Smooth muscle cell (in vitro differentiated cells): ENCODE results near the gene BSPRY. TPM values are rescaled to one million over a fixed set of nuclear protein-coding genes. Genes with fewer than 3 reads are reported as not detected.

Experiments
- DNase-seq: peaks from one replicate; lab custom pipeline; 2025; ENCODE audit not compliant: unreplicated experiment; lab: John Stamatoyannopoulos, UW
- H2AFZ ChIP-seq: fragments of 200-600 bp; sonication (generic); 2 replicates; pipeline ENCODE4 v1.6.0; 2016; ENCODE audit warnings: antibody characterized with exemption, low read depth, mild to moderate bottlenecking
- H3F3A ChIP-seq: fragments of 200-600 bp; sonication (generic); 2 replicates; pipeline ENCODE4 v1.6.0; 2017; ENCODE audit warnings: antibody characterized with exemption, low read depth
- H3K27ac ChIP-seq: fragments of 200-600 bp; sonication (generic); 2 replicates; pipeline ENCODE4 v1.5.1; 2016; ENCODE audit warnings: low read depth, mild to moderate bottlenecking
- H3K27me3 ChIP-seq: fragments of 200-600 bp; sonication (generic); 2 replicates; pipeline ENCODE4 v1.6.1; 2016; ENCODE audit warnings: low read depth, mild to moderate bottlenecking
- H3K36me3 ChIP-seq: fragments of 200-600 bp; sonication (generic); 2 replicates; pipeline ENCODE4 v1.5.1; 2016; ENCODE audit warnings: low read depth
- H3K4me1 ChIP-seq: fragments of 200-600 bp; sonication (generic); 2 replicates; pipeline ENCODE4 v1.5.1; 2016; ENCODE audit warnings: low read depth
- H3K4me2 ChIP-seq: fragments of 200-600 bp; sonication (generic); 2 replicates; pipeline ENCODE4 v1.6.0; 2016; ENCODE audit warnings: mild to moderate bottlenecking
- H3K4me3 ChIP-seq: fragments of 200-600 bp; sonication (generic); 2 replicates; pipeline ENCODE4 v1.5.1; 2016; ENCODE audit warnings: mild to moderate bottlenecking
- H3K79me2 ChIP-seq: fragments of 200-600 bp; sonication (generic); 2 replicates; pipeline ENCODE4 v1.6.0; 2016; ENCODE audit warnings: low read depth, mild to moderate bottlenecking
- H3K9ac ChIP-seq: fragments of 200-600 bp; sonication (generic); 2 replicates; pipeline ENCODE4 v1.6.0; 2016; ENCODE audit warnings: low read depth
- H3K9me3 ChIP-seq: fragments of 200-600 bp; sonication (generic); replicated peaks from 2 replicates; pipeline ENCODE4 v1.5.1; 2016; ENCODE audit warnings: low read depth
- H4K20me1 ChIP-seq: fragments of 200-600 bp; sonication (generic); 2 replicates; pipeline ENCODE4 v1.6.0; 2016; ENCODE audit warnings: low read depth
- WGBS: methylation state at CpG from one replicate; pipeline ENCODE4 v1.1.7; 2016; ENCODE audit warnings: low lambda C conversion rate; 5-methylcytosine and 5-hydroxymethylcytosine counted together
- polyA plus RNA-seq: library from polyadenylated mRNA; unstranded; fragments of >200 nt; fragmentation: Nextera tagmentation; extraction: Ambion mirVana; gene quantifications from 2 replicates; pipeline ENCODE4 v1.2.1, GENCODE V29; 2016
- total RNA-seq: library from RNA; depleted of rRNA; stranded (reverse); fragments of >200 nt; gene quantifications from 2 replicates; pipeline ENCODE4 v1.2.3, GENCODE V29; 2014
- TF ChIP-seq, protein P1 (sequence below): fragments of 200-600 bp; sonication (generic); IDR thresholded peaks from 2 replicates; pipeline ENCODE4 v1.5.1; 2017; ENCODE audit warnings: borderline replicate concordance, mild to moderate bottlenecking, antibody characterized with exemption; ENCODE audit not compliant: insufficient read depth, poor library complexity, severe bottlenecking

Gene BSPRY
- total and polyA plus RNA-seq, 2 experiments from 2014 or later, result 0.27 to 0.36 TPM

- no peaks in the 10 kb centered on the region for H3K79me2 ChIP-seq
- no peak overlapping the region for H3K27ac ChIP-seq
- H3K36me3 ChIP-seq, result no peaks in the 10 kb centered on the region
- H3K9me3 ChIP-seq, result no peaks in the 10 kb centered on the region
- TF ChIP-seq, protein P1, sequence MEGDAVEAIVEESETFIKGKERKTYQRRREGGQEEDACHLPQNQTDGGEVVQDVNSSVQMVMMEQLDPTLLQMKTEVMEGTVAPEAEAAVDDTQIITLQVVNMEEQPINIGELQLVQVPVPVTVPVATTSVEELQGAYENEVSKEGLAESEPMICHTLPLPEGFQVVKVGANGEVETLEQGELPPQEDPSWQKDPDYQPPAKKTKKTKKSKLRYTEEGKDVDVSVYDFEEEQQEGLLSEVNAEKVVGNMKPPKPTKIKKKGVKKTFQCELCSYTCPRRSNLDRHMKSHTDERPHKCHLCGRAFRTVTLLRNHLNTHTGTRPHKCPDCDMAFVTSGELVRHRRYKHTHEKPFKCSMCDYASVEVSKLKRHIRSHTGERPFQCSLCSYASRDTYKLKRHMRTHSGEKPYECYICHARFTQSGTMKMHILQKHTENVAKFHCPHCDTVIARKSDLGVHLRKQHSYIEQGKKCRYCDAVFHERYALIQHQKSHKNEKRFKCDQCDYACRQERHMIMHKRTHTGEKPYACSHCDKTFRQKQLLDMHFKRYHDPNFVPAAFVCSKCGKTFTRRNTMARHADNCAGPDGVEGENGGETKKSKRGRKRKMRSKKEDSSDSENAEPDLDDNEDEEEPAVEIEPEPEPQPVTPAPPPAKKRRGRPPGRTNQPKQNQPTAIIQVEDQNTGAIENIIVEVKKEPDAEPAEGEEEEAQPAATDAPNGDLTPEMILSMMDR, result no peak
- H3F3A ChIP-seq, result no peaks in the 10 kb centered on the region
- no peak overlapping the region for H3K4me2 ChIP-seq
- H4K20me1 ChIP-seq, result no peaks in the 10 kb centered on the region
- H2AFZ ChIP-seq, result no peak overlapping the region
- H3K4me3 ChIP-seq, result no peak overlapping the region
- no peaks in the 10 kb centered on the region for H3K27me3 ChIP-seq
- H3K4me1 ChIP-seq, result no peaks in the 10 kb centered on the region
- DNase-seq, result no peak
- no peak overlapping the region for H3K9ac ChIP-seq
- 90% methylated on average over 15 of the region's 15 CpGs for WGBS
Observed at GRCh38 chr9:113360242-113360842, 11.0 kb downstream of the BSPRY start.

DNA sequence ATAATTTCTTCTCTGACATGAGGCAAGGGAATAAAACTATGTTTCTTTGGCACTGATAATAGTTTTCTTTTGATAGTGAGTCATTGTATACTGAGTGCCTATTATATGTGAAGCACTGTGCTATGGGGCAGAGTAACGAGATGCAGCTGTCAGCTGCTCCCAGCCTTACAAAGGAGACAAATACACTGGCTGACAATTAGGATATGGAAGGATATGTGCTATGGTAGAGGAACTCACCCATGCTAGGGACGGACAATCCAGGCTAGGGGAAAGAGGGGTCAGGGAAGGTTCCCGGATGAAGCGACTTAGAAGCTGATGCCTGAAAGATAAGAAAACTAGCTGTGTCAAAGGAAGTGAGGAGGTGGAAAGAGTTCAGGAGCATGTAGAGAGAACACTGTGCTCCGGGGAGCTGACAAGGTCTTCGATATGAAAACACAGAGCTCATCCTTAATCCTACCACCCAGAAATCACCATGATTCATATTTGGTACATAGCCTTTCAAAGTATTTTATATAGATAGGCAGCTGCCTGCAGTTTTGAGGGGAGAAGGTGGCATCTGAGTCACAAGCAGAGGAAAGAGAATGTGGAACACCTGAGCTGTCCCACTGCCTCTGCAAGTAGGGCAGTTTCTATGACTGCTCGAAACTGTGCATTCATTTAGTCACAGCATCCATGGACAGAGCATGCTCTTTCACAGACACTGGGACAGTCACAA, 12.1 kb downstream of the BSPRY start:
- no peak overlapping the region for H3K4me2 ChIP-seq
- no peak overlapping the region for H3K27ac ChIP-seq
- H3K27me3 ChIP-seq, result no peaks in the 10 kb centered on the region
- H3F3A ChIP-seq, result no peaks in the 10 kb centered on the region
- H2AFZ ChIP-seq, result no peak overlapping the region
- H4K20me1 ChIP-seq, result no peaks in the 10 kb centered on the region
- WGBS, result 68% methylated on average over 7 of the region's 7 CpGs
- no peak overlapping the region for H3K4me3 ChIP-seq
- no peaks in the 10 kb centered on the region for H3K79me2 ChIP-seq
- no peak for DNase-seq
- H3K9ac ChIP-seq, result no peak overlapping the region
- TF ChIP-seq, protein P1, result no peak
- no peaks in the 10 kb centered on the region for H3K36me3 ChIP-seq
- no peaks in the 10 kb centered on the region for H3K4me1 ChIP-seq
- H3K9me3 ChIP-seq, result no peaks in the 10 kb centered on the region

DNA sequence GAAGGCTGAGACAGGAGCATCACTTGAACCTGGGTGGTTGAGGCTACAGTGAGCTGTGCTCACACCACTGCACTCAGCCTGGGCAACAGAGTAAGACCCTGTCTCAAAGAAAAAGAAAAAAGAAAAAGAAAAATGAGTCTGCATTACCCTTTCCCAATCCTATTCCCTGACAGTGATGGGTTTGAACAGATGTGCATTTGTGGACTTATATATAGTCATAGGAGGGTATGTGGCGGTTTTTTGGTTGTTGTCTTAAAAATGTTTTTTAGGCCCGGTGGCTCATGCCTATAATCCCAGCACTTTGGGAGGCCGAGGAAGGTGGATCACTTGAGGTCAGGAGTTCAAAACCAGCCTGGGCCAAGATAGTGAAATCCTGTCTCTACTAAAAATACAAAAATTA, 14.0 kb downstream of the BSPRY start:
- Histone ChIP-seq H2AFZ (no peak overlapping the region), H3K79me2 (no peaks in the 10 kb centered on the region), H3K27me3 (no peaks in the 10 kb centered on the region), H4K20me1 (no peaks in the 10 kb centered on the region), H3K36me3 (no peaks in the 10 kb centered on the region), H3K9me3 (no peaks in the 10 kb centered on the region), H3K9ac (no peak overlapping the region), H3K4me3 (no peak overlapping the region), H3K4me1 (no peaks in the 10 kb centered on the region), H3F3A (no peaks in the 10 kb centered on the region), H3K4me2 (no peak overlapping the region), H3K27ac (no peak overlapping the region)
- DNase-seq, result no peak
- WGBS, result 88% methylated on average over 3 of the region's 3 CpGs
- TF ChIP-seq, protein P1, result no peak
